ENCODE data around the gene TREX2.

DNA sequence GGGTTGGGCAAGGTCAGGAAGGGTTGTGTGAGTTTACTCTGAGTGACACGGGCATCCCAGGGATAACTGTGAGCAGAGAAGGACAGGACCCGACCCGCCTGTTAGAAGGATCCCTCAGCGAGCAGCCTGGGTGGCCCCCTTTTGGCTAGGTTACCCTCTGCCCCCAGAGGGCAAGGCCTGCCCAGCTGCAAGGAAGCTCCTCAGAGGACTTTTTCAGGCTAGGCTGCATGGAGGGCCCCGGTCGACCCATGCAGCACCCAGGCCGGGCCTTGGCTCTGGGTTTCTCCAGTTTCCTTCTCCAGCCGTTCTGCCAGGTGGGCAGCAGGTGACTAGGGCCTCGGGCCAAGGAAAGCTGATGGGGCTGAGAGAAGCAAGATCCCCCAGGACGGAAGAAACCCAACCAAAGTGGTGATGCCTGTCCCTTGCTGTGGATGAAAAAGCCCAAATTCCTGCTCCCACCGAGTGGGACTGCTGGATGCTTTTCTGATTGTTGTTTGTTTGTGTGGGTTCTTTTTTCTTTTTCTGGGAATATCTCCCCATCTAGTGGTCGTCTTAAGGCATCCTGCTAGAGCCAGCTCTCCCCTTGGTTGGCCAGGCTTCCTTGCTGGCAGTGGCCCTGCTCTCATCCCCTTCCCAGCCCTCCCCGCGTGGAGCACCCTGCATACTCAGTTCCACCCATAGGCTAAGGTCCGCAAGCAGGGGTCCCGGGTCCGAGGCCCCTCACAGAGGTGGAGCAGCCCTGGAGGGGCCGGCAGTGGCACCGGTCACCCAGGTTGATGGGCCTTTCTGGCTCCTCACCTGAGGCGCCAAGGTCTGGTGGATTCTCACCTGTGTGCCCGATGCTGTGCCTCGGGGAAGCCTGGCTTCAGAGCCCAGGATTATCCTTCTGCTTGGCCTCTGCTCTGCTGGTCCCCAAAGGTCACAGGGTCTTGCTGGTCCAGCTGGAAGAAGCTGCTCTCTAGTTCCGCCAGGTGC is 32.8 kb downstream of the TREX2 start:
- no peak for TF ChIP-seq CTCF (IDR thresholded peaks at IDR 0.05)
- TF ChIP-seq EZH2 (IDR thresholded peaks at IDR 0.05; ENCODE audit: borderline replicate concordance, insufficient read depth, low read depth, low read length, poor library complexity, severe bottlenecking), result no peak
